ENCODE results near the gene EYA2. TPM values are rescaled to one million over a fixed set of nuclear protein-coding genes. Genes with fewer than 3 reads are reported as not detected.
A peak's percentile ranks its signal among the peaks of the same experiment; 100 is the strongest.

Gene EYA2
- polyA plus RNA-seq, 2 donors = 21.5 to 23.6 TPM

GRCh38 chr20:46903256-46903655, 8.6 kb downstream of the EYA2 start:
- H3K27me3 ChIP-seq (ENCODE audit: control insufficient read depth in 1 of 2, insufficient read depth in 2 of 2, low read length in 2 of 2) = no peaks in the 10 kb centered on the region
- WGBS, 2 donors = 69 to 78% methylated on average over 9 of the region's 9 CpGs
- no peak overlapping the region for H3K27ac ChIP-seq (ENCODE audit: low read depth in 2 of 2, low read length in 1 of 2)
- H3K4me1 ChIP-seq (ENCODE audit: control insufficient read depth in 2 of 2, insufficient read depth in 2 of 2, low read length in 1 of 2) = no peaks in the 10 kb centered on the region
- H3K36me3 ChIP-seq (ENCODE audit: control insufficient read depth in 2 of 2, insufficient read depth in 2 of 2, low read length in 1 of 2) = peaks cover 0 to 5% of the 10 kb centered on the region in 2 donors
- H3K9me3 ChIP-seq (ENCODE audit: control insufficient read depth in 2 of 2, insufficient read depth in 1 of 2, low read depth in 1 of 2, low read length in 1 of 2) = no peaks in the 10 kb centered on the region
- no peak overlapping the region for H3K4me3 ChIP-seq (ENCODE audit: low read depth in 1 of 2, low read length in 2 of 2)

GRCh38 chr20:46903937-46904336, 9.3 kb downstream of the EYA2 start:
- no peaks in the 10 kb centered on the region for H3K4me1 ChIP-seq (ENCODE audit: control insufficient read depth in 2 of 2, insufficient read depth in 2 of 2, low read length in 1 of 2)
- no peaks in the 10 kb centered on the region for H3K27me3 ChIP-seq (ENCODE audit: control insufficient read depth in 1 of 2, insufficient read depth in 2 of 2, low read length in 2 of 2)
- no peak overlapping the region for H3K4me3 ChIP-seq (ENCODE audit: low read depth in 1 of 2, low read length in 2 of 2)
- H3K36me3 ChIP-seq (ENCODE audit: control insufficient read depth in 2 of 2, insufficient read depth in 2 of 2, low read length in 1 of 2) = peaks cover 0 to 5% of the 10 kb centered on the region in 2 donors
- no peak overlapping the region for H3K27ac ChIP-seq (ENCODE audit: low read depth in 2 of 2, low read length in 1 of 2)
- no peaks in the 10 kb centered on the region for H3K9me3 ChIP-seq (ENCODE audit: control insufficient read depth in 2 of 2, insufficient read depth in 1 of 2, low read depth in 1 of 2, low read length in 1 of 2)
- WGBS, 2 donors = 71 to 78% methylated on average over 7 of the region's 7 CpGs

- no peaks in the 10 kb centered on the region for H3K9me3 ChIP-seq (ENCODE audit: control insufficient read depth in 2 of 2, insufficient read depth in 1 of 2, low read depth in 1 of 2, low read length in 1 of 2)
- no peaks in the 10 kb centered on the region for H3K27me3 ChIP-seq (ENCODE audit: control insufficient read depth in 1 of 2, insufficient read depth in 2 of 2, low read length in 2 of 2)
- no peak overlapping the region for H3K4me3 ChIP-seq (ENCODE audit: low read depth in 1 of 2, low read length in 2 of 2)
- WGBS, 2 donors = 57 to 59% methylated on average over 5 of the region's 5 CpGs
- H3K27ac ChIP-seq (ENCODE audit: low read depth in 2 of 2, low read length in 1 of 2) = peak overlapping the region in 1 of 2 donors; percentile 21
- H3K4me1 ChIP-seq (ENCODE audit: control insufficient read depth in 2 of 2, insufficient read depth in 2 of 2, low read length in 1 of 2) = no peaks in the 10 kb centered on the region
- H3K36me3 ChIP-seq (ENCODE audit: control insufficient read depth in 2 of 2, insufficient read depth in 2 of 2, low read length in 1 of 2) = peaks cover 0 to 5% of the 10 kb centered on the region in 2 donors
Measured at GRCh38 chr20:46905364-46906125, 10.9 kb downstream of the EYA2 start.

GRCh38 chr20:46913329-46914044, 18.8 kb downstream of the EYA2 start:
- no peaks in the 10 kb centered on the region for H3K4me1 ChIP-seq (ENCODE audit: control insufficient read depth in 2 of 2, insufficient read depth in 2 of 2, low read length in 1 of 2)
- WGBS, 2 donors = 71 to 73% methylated on average over 5 of the region's 5 CpGs
- no peak overlapping the region for H3K27ac ChIP-seq (ENCODE audit: low read depth in 2 of 2, low read length in 1 of 2)
- H3K36me3 ChIP-seq (ENCODE audit: control insufficient read depth in 2 of 2, insufficient read depth in 2 of 2, low read length in 1 of 2) = no peaks in the 10 kb centered on the region
- no peak overlapping the region for H3K4me3 ChIP-seq (ENCODE audit: low read depth in 1 of 2, low read length in 2 of 2)
- no peaks in the 10 kb centered on the region for H3K27me3 ChIP-seq (ENCODE audit: control insufficient read depth in 1 of 2, insufficient read depth in 2 of 2, low read length in 2 of 2)
- H3K9me3 ChIP-seq (ENCODE audit: control insufficient read depth in 2 of 2, insufficient read depth in 1 of 2, low read depth in 1 of 2, low read length in 1 of 2) = no peaks in the 10 kb centered on the region

- no peaks in the 10 kb centered on the region for H3K36me3 ChIP-seq (ENCODE audit: control insufficient read depth in 2 of 2, insufficient read depth in 2 of 2, low read length in 1 of 2)
- H3K27ac ChIP-seq (ENCODE audit: low read depth in 2 of 2, low read length in 1 of 2) = no peak overlapping the region
- H3K4me1 ChIP-seq (ENCODE audit: control insufficient read depth in 2 of 2, insufficient read depth in 2 of 2, low read length in 1 of 2) = no peaks in the 10 kb centered on the region
- H3K27me3 ChIP-seq (ENCODE audit: control insufficient read depth in 1 of 2, insufficient read depth in 2 of 2, low read length in 2 of 2) = no peaks in the 10 kb centered on the region
- WGBS, 2 donors = 78 to 85% methylated on average over 15 of the region's 15 CpGs
- no peak overlapping the region for H3K4me3 ChIP-seq (ENCODE audit: low read depth in 1 of 2, low read length in 2 of 2)
- H3K9me3 ChIP-seq (ENCODE audit: control insufficient read depth in 2 of 2, insufficient read depth in 1 of 2, low read depth in 1 of 2, low read length in 1 of 2) = no peaks in the 10 kb centered on the region
Measured at GRCh38 chr20:46914789-46915379, 20.2 kb downstream of the EYA2 start.

GRCh38 chr20:46915575-46916257, 21.1 kb downstream of the EYA2 start:
- Histone ChIP-seq H3K4me3 (ENCODE audit: low read depth in 1 of 2, low read length in 2 of 2) (no peak overlapping the region), H3K36me3 (ENCODE audit: control insufficient read depth in 2 of 2, insufficient read depth in 2 of 2, low read length in 1 of 2) (no peaks in the 10 kb centered on the region), H3K27ac (ENCODE audit: low read depth in 2 of 2, low read length in 1 of 2) (no peak overlapping the region), H3K4me1 (ENCODE audit: control insufficient read depth in 2 of 2, insufficient read depth in 2 of 2, low read length in 1 of 2) (no peaks in the 10 kb centered on the region), H3K27me3 (ENCODE audit: control insufficient read depth in 1 of 2, insufficient read depth in 2 of 2, low read length in 2 of 2) (no peaks in the 10 kb centered on the region), H3K9me3 (ENCODE audit: control insufficient read depth in 2 of 2, insufficient read depth in 1 of 2, low read depth in 1 of 2, low read length in 1 of 2) (no peaks in the 10 kb centered on the region)
- 77 to 81% methylated on average over 8 of the region's 8 CpGs for WGBS, 2 donors

GRCh38 chr20:46916258-46916603, 21.6 kb downstream of the EYA2 start:
- Histone ChIP-seq H3K36me3 (ENCODE audit: control insufficient read depth in 2 of 2, insufficient read depth in 2 of 2, low read length in 1 of 2) (no peaks in the 10 kb centered on the region), H3K4me1 (ENCODE audit: control insufficient read depth in 2 of 2, insufficient read depth in 2 of 2, low read length in 1 of 2) (no peaks in the 10 kb centered on the region), H3K27me3 (ENCODE audit: control insufficient read depth in 1 of 2, insufficient read depth in 2 of 2, low read length in 2 of 2) (no peaks in the 10 kb centered on the region), H3K9me3 (ENCODE audit: control insufficient read depth in 2 of 2, insufficient read depth in 1 of 2, low read depth in 1 of 2, low read length in 1 of 2) (no peaks in the 10 kb centered on the region), H3K27ac (ENCODE audit: low read depth in 2 of 2, low read length in 1 of 2) (no peak overlapping the region), H3K4me3 (ENCODE audit: low read depth in 1 of 2, low read length in 2 of 2) (no peak overlapping the region)
- WGBS, 2 donors = 37 to 54% methylated on average over 1 of the region's 1 CpG

- Histone ChIP-seq H3K27me3 (ENCODE audit: control insufficient read depth in 1 of 2, insufficient read depth in 2 of 2, low read length in 2 of 2) (no peaks in the 10 kb centered on the region), H3K27ac (ENCODE audit: low read depth in 2 of 2, low read length in 1 of 2) (no peak overlapping the region)
- WGBS, 2 donors = 83 to 88% methylated on average over 7 of the region's 7 CpGs
Measured at GRCh38 chr20:46917155-46917554, 22.5 kb downstream of the EYA2 start.

GRCh38 chr20:46920114-46920513, 25.5 kb downstream of the EYA2 start:
- peaks cover 0 to 2% of the 10 kb centered on the region in 2 donors for H3K4me1 ChIP-seq (ENCODE audit: control insufficient read depth in 2 of 2, insufficient read depth in 2 of 2, low read length in 1 of 2)
- H3K4me3 ChIP-seq (ENCODE audit: low read depth in 1 of 2, low read length in 2 of 2) = no peak overlapping the region
- H3K27me3 ChIP-seq (ENCODE audit: control insufficient read depth in 1 of 2, insufficient read depth in 2 of 2, low read length in 2 of 2) = no peaks in the 10 kb centered on the region
- WGBS, 2 donors = 83 to 86% methylated on average over 6 of the region's 6 CpGs
- no peaks in the 10 kb centered on the region for H3K9me3 ChIP-seq (ENCODE audit: control insufficient read depth in 2 of 2, insufficient read depth in 1 of 2, low read depth in 1 of 2, low read length in 1 of 2)
- no peak overlapping the region for H3K27ac ChIP-seq (ENCODE audit: low read depth in 2 of 2, low read length in 1 of 2)
- no peaks in the 10 kb centered on the region for H3K36me3 ChIP-seq (ENCODE audit: control insufficient read depth in 2 of 2, insufficient read depth in 2 of 2, low read length in 1 of 2)

More at GRCh38 chr20:46917155-46917554, 22.5 kb downstream of the EYA2 start:
- no peak overlapping the region for H3K4me3 ChIP-seq (ENCODE audit: low read depth in 1 of 2, low read length in 2 of 2)
- H3K9me3 ChIP-seq (ENCODE audit: control insufficient read depth in 2 of 2, insufficient read depth in 1 of 2, low read depth in 1 of 2, low read length in 1 of 2) = no peaks in the 10 kb centered on the region
- no peaks in the 10 kb centered on the region for H3K36me3 ChIP-seq (ENCODE audit: control insufficient read depth in 2 of 2, insufficient read depth in 2 of 2, low read length in 1 of 2)
- H3K4me1 ChIP-seq (ENCODE audit: control insufficient read depth in 2 of 2, insufficient read depth in 2 of 2, low read length in 1 of 2) = no peaks in the 10 kb centered on the region

Measured in esophagus (tissue), 2 donors.